Measurements from ENCODE around the gene ADORA2A. TPM values are rescaled to one million over a fixed set of nuclear protein-coding genes. Genes with fewer than 3 reads are reported as not detected.

Gene ADORA2A
- polyA plus RNA-seq, 1 experiment: 2.8 TPM

- CTCF ChIA-PET: no interaction called here
- H3K36me3 ChIP-seq (ENCODE audit: control insufficient read depth, insufficient read depth, low read length): peaks cover 1% of the 10 kb centered on the region; the same call in 1 of the 2 replicates
- POLR2A ChIA-PET: no interaction called here
- no peaks in the 10 kb centered on the region for H3K27me3 ChIP-seq (ENCODE audit: control insufficient read depth, insufficient read depth, low read length)
- DNase-seq (ENCODE audit: low read depth): no peak
- no peak overlapping the region for H3K4me3 ChIP-seq (ENCODE audit: low read depth, low read length)
- no peak for TF ChIP-seq CTCF (IDR thresholded peaks at IDR 0.05; ENCODE audit: insufficient read depth, low read depth, low read length)
Observed at GRCh38 chr22:24394254-24394653, 33.1 kb upstream of the ADORA2A start.

- H3K36me3 ChIP-seq (ENCODE audit: control insufficient read depth, insufficient read depth, low read length): peaks cover 1% of the 10 kb centered on the region; the same call in 1 of the 2 replicates
- CTCF ChIA-PET: interaction anchor here (0.9 to 1.0 kb wide), 2 partner anchors 14 to 25 kb away, joined by 3 read pairs; no protein-coding TSS in a partner anchor
- H3K4me3 ChIP-seq (ENCODE audit: low read depth, low read length): no peak overlapping the region
- POLR2A ChIA-PET: no interaction called here
- DNase-seq (ENCODE audit: low read depth): no peak
- H3K27me3 ChIP-seq (ENCODE audit: control insufficient read depth, insufficient read depth, low read length): no peaks in the 10 kb centered on the region
- TF ChIP-seq CTCF (IDR thresholded peaks at IDR 0.05; ENCODE audit: insufficient read depth, low read depth, low read length): no peak
Observed at GRCh38 chr22:24398409-24398808, 29.0 kb upstream of the ADORA2A start.

- ChIA-PET CTCF (interaction anchor here (0.6 kb wide), 1 partner anchor 37 kb away, joined by 3 read pairs; no protein-coding TSS in a partner anchor), POLR2A (no interaction called here)
- Histone ChIP-seq H3K36me3 (ENCODE audit: control insufficient read depth, insufficient read depth, low read length) (peaks cover 6% of the 10 kb centered on the region; the same call in 1 of the 2 replicates), H3K4me3 (ENCODE audit: low read depth, low read length) (no peak overlapping the region), H3K27me3 (ENCODE audit: control insufficient read depth, insufficient read depth, low read length) (no peaks in the 10 kb centered on the region)
- no peak for TF ChIP-seq CTCF (IDR thresholded peaks at IDR 0.05; ENCODE audit: insufficient read depth, low read depth, low read length)
- no peak for DNase-seq (ENCODE audit: low read depth)
Observed at GRCh38 chr22:24400034-24400725, 27.2 kb upstream of the ADORA2A start.

- H3K27me3 ChIP-seq (ENCODE audit: control insufficient read depth, insufficient read depth, low read length): no peaks in the 10 kb centered on the region
- H3K4me3 ChIP-seq (ENCODE audit: low read depth, low read length): no peak overlapping the region
- ChIA-PET CTCF (interaction anchor here (1.0 kb wide), 1 partner anchor 8 kb away, joined by 4 read pairs; no protein-coding TSS in a partner anchor), POLR2A (no interaction called here)
- no peak for DNase-seq (ENCODE audit: low read depth)
- no peak for TF ChIP-seq CTCF (IDR thresholded peaks at IDR 0.05; ENCODE audit: insufficient read depth, low read depth, low read length)
- peaks cover 6% of the 10 kb centered on the region; the same call in 1 of the 2 replicates for H3K36me3 ChIP-seq (ENCODE audit: control insufficient read depth, insufficient read depth, low read length)
Observed at GRCh38 chr22:24400726-24401596, 26.4 kb upstream of the ADORA2A start.

GRCh38 chr22:24401931-24402367 is 25.4 kb upstream of the ADORA2A start:
- ChIA-PET POLR2A (no interaction called here), CTCF (interaction anchor here (1.0 kb wide), 1 partner anchor 9 kb away, joined by 4 read pairs; no protein-coding TSS in a partner anchor)
- Histone ChIP-seq H3K27me3 (ENCODE audit: control insufficient read depth, insufficient read depth, low read length) (no peaks in the 10 kb centered on the region), H3K4me3 (ENCODE audit: low read depth, low read length) (no peak overlapping the region), H3K36me3 (ENCODE audit: control insufficient read depth, insufficient read depth, low read length) (peaks cover 7% of the 10 kb centered on the region; the same call in 1 of the 2 replicates)
- no peak for DNase-seq (ENCODE audit: low read depth)
- TF ChIP-seq CTCF (IDR thresholded peaks at IDR 0.05; ENCODE audit: insufficient read depth, low read depth, low read length): no peak

Data from BJ (cell line).